GM18867 (cell line): Measurements from ENCODE around the gene PLS3.
A peak's percentile ranks its signal among the peaks of the same experiment; 100 is the strongest.

Source experiments
- ATAC-seq: cut with Tn5 transposase; IDR thresholded peaks from one replicate; pipeline ENCODE4 v1.9.1; 2021; ENCODE audit warnings: mild to moderate bottlenecking, moderate library complexity; ENCODE audit not compliant: unreplicated experiment

PLS3 gene

DNA sequence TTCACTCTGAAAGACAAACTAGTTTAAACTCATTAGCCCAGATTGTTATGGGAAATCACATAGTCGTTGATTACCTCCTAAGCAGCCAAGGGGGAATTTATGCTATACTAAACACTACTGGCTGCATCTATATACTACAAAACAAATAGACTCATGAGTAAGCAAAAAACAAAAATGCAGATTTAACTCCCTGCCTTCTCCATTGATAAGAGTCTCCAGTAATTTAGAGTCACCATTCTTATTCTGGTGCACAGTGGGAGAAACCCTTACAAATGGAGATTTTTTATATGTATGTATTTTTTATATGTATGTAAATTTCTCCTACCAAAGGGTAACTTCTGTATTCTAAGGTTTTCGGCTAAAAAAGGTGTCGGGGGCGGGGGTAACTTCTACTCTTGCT, 126.6 kb downstream of the PLS3 start:
- ATAC-seq, result no peak

DNA sequence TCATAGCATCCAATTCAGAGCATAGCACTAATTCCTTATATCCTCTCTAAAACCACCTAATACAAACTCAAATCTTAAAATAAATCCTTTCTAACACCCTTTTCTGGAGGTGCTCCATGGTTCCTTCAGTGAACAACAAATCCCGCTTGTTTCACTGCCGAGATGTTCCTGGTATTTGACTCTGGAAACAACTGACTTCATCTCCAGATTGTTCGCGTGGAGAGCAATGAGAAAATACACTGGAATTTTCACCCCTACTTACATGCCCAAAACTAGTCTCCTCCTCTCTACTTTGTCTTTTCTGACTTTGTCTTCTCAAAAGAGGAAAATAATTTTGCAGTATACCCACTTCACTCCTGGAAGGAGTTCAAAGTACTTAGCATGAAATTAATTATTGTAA, 129.0 kb downstream of the PLS3 start:
- no peak for ATAC-seq

DNA sequence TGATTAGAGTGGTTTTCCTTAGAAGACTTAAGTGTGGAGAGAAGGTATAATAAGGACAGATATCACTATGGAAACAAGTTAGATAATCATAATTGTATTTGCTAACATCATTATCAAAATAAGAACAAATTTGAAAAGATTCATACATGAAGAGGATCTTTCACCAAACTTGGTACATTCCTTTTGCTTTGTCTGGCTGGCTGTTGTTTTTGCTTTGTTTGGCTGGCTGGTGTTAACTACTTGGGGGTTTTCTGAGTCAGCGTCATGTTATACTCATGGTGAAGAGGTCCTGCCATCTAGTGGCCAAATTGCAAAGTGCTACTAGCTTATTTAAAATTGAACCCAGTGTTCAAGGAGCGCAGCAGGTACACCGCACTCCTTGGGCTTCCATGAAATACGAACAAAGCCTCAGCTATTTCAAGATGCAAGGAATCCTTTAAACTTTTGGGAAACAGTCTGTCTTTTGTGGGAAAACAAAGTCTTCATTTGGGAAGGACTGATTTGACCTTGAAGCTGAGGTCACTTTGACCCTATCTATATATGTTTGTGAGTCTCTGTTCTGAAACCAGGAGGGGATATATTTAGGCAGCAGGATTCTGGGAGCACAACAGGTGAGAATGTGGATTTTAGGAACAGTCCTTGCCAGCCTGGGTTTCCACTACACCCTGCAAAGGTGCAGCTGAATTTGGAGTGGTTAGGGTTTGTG, 129.7 kb downstream of the PLS3 start:
- peak; percentile 98 for ATAC-seq

DNA sequence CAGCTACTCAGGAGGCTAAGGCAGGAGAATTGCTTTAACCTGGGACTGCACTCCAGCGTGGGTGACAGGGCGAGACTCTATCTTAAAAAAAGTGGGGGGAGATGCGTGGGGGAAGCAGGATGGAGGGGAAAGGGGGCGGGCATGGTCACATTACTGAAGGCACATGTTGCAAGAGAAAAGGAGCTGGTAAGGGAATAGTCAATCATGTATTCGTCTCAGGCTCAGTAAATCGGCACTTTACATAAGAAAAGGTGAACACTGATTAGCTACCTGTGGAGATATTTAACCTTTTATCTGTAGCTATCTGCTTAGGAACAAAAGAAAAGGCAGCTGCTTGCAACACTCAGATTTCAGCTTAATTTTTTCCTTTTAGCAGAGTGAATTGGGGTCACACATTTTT, 132.5 kb downstream of the PLS3 start:
- no peak for ATAC-seq

DNA sequence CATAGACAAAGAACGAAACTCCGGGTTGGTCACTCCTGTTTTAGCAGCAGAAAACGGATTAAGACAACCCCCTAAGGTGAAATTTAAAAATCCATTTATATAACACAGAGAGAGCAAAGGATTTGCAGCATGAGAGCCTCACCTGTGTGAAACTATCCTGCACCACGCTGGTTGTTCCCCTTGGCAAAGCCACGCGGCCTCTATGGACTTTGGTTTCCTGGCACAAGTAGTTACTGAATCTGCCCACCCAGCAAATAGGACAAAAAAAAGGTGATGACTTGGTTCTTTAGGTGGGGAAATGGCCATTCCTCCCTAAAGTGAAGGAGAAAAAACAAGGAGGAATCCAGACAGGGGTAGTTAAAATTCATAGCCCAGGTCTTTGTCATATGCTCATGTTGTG, 133.1 kb downstream of the PLS3 start:
- ATAC-seq, result no peak

DNA sequence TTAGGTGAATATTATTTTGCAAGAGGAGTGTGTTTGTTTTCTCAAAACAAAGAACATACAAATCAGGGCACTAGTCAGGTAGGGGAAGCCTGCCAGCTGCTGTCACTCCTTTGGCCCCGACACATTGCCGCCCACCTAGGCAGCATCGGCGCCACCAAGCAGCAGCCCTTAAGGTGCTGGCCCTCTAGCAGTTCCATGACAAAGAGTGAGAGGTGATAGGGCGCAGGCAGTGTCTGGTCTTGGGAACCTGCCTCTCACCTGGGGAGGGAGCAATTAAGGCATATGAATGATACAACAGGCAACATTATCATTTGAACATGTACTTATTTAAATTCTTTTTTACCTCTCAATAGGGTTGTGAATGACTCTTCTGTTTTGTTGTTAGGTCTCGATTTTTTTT, 135.1 kb downstream of the PLS3 start:
- no peak for ATAC-seq

DNA sequence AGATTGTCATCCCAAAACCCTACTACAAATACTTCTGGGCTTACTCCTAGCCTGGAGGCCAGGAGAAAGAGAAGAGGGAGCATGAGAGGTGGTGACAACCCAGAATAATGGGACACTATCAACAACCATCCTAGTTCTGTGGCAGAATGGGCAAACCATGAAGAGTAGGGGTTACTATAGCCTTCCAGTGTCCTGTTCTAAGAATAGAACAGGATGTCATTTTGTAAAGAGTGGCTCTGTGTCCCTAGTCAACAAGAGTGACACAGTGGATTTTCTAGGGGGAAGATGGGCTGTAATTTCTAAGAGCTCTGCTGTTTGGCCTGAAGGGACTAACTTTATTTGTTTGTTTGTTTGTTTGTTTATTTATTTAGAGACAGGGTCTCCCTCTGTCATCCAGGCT, 136.0 kb downstream of the PLS3 start:
- ATAC-seq, result no peak

DNA sequence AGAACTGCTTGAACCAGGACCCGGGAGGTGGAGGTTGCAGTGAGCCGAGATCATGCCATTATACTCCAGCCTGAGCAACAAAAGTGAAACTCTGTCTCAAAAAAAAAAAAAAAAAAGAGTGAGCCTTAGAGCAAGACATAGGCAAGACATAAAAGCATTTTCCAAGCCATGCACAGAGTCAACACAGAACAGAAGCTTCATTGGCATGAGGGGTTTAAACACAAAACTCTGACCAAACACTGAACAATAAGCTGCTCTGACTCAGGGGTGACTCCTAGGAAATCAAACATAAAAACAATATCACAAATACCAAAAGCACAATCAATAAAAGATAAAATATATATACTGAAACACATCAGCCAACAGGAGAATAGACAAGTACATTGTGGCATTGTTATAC, 136.8 kb downstream of the PLS3 start:
- ATAC-seq, result no peak
